Measurements from ENCODE around the gene ABCA2.

DNA sequence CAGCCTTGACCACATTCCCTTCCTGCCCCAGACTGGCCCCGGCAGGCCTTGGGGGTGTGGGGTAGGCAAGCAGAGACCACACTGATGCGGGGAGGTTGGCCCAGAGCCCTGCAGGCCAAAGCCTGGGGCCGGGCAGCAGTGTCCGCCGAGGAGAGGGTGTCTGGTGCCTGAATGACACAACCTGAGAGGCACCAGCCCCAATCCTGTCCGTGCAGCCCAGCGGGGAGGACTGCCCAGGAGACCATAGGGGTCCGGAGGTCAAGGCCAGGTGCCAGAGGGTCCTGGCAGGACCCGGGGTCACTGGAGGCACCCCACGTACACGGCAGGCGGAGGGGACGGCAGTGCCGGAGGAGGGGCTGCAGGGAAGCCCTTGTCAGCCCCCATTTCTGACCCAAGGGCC, 56.3 kb downstream of the ABCA2 start:
- TF ChIP-seq CTCF (IDR thresholded peaks at IDR 0.05) (no peak), POLR2AphosphoS5 (IDR thresholded peaks at IDR 0.05) (no peak)
